Stimulated activated CD4-positive, alpha-beta T cell treated with anti-CD3 and anti-CD28 coated beads, Interleukin-1b, Interleukin-23, amount 100 ng/mL, for 24 hours (primary cell): Measurements from ENCODE around the gene UBE2I.
A peak's percentile ranks its signal among the peaks of the same experiment; 100 is the strongest.
"Not testable (repeated sequence)": the region's sequence is repeated elsewhere in the genome, so short reads cannot be mapped to it uniquely, and the experiment has no call there.

ENCODE experiments used
- DNase-seq, 4 experiments: peaks; one replicate each; pipeline ENCODE4 v3.0.0-alpha.2; 2020; ENCODE audit warnings: low read depth in 4 of 4, low spot score in 1 of 4

Gene UBE2I

DNA sequence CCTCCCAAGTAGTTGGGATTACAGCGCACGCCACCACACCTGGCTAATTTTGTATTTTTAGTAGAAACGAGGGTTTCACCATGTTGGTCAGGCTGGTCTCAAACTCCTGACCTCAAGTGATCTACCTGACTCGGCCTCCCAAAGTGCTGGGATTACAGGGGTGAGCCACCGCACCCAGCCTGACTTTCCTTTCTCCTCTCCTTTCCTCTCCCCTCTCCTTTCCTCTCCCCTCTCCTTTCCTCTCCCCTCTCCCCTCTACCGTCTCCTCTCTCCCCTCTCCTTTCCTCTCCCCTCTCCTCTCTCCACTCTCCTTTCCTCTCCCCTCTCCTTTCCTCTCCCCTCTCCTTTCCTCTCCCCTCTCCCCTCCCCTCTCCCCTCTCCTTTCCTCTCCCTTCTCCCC lies 17.2 kb upstream of the UBE2I start:
- DNase-seq: not testable (repeated sequence)

DNA sequence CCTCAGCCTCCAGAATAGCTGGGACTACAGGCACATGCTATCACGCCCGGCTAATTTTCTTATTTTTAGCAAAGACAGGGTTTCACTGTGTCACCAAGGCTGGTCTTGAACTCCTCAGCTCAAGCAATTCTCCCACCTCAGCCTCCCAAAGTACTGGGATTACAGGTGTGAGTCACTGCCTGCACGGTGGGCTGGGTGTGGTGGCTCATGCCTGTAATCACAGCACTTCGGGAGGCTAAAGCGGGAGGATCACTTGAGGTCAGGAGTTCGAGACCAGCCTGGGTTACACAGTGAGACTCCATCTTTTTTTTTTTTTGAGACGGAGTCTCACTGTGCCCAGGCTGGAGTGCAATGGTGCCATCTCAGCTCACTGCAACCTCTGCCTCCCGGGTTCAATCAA lies 16.6 kb upstream of the UBE2I start:
- not testable (repeated sequence) for DNase-seq

DNA sequence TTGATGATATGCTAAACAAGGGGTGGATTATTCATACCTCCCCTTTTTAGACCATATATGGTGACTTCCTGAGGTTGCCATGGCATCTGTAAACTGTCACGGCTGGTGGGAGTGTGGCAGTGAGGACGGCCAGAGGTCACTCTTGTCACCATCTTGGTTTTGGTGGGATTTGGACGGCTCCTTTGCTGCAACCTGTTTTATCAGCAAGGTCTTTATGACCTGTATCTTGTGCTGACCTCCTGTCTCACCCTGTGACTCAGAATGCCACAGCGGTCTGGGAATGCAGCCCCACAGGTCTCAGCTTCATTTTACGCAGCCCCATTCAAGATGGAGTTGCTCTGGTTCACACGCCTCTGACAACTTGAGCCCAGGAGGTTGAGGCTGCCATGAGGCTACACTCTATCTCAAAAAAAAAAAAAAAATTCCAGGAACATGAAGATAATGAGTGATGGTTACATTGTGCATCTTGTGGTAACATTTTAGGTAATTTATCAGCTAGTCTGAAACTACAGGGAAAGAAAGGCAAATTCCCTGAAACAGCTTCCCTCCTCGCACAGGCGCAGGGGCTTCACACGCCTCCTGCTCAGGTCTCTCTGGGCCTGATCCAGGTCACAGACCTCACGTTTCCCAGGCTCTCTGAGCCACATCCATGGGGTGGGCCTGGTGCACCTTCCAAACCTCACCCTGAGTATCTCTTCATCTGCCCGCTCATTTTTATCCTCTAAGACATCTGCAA lies 15.3 kb upstream of the UBE2I start:
- DNase-seq: no peak

DNA sequence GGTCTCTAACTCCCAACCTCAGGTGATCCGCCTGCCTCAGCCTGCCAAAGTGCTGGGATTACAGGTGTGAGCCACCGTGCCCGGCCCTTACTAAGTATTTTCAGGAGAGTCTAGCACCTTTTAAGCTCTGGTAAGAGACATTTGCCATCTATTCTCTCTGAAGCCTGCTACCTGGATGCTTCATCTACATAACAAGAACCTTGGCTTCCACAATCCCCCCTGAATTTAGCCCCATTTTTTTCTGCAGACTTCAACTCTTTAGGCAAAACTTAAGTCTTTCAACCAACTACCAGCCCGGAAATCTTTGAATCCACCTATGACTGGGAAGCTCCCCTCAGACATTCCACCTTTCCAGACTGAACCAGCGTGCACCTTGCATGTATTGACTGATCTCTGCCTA lies 14.0 kb upstream of the UBE2I start:
- DNase-seq: no peak

DNA sequence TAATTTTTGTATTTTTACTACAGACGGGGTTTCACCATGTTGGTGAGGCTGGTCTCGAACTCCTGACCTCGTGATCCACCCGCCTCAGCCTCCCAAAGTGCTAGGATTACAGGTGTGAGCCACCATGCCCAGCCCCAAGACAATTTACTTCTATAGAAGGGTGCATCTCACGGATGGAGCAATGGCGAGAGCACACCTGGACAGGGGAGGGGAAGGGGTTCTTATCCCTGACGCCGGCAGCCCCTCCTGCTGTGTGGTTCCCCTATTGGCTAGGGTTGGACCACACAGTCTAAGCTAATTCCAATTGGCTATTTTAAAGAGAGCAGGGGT lies 12.8 kb upstream of the UBE2I start:
- not testable (repeated sequence) for DNase-seq

DNA sequence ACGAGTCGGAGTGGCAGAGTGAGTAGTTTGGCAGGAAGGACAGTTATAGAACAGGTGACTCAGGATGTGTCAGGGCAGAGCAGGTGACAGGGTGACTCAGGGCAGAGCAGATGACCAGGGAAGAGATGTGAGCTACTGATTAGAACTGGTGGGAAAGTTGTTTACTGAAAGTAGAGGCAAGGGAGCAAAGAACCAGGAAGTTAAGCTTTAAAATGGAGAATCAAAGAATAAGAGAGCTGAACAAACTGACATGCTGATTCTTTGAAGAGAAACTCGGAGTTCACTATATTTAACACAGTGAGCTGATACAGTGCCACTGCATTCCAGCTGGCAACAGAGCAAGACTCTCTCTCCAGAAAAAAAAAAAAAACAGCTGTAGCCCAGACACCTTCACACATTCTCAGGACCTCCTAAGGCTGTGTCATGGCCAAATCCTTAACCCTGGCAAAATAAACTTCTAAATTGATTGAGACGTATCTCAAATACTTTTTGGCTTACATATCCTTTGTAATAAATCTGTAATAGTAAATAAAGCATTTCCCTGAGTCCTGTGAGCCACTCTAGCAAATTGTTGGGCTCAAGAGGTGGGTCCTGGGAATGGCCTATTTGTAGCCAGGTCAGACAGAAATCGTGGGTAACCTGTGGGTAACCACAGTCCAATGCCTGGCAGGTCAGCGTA lies 12.3 kb upstream of the UBE2I start:
- no peak for DNase-seq

DNA sequence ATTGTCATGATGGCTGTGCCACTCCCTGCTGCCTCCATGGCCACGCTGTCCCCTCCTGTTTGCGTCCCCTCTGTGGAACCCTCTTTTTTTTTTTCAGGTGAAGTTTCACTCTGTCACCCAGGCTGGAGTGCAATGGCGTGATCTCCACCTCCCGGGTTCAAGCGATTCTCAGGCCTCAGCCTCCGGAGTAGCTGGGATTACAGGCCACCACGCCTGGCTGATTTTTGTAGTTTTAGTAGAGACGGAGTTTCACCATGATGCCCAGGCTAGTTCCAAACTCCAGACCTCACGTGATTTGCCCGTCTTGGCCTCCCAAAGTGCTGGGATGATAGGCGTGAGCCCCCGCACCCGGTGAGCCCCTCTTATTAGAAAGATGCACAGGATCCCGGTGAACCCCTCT lies 11.0 kb upstream of the UBE2I start:
- no peak for DNase-seq

DNA sequence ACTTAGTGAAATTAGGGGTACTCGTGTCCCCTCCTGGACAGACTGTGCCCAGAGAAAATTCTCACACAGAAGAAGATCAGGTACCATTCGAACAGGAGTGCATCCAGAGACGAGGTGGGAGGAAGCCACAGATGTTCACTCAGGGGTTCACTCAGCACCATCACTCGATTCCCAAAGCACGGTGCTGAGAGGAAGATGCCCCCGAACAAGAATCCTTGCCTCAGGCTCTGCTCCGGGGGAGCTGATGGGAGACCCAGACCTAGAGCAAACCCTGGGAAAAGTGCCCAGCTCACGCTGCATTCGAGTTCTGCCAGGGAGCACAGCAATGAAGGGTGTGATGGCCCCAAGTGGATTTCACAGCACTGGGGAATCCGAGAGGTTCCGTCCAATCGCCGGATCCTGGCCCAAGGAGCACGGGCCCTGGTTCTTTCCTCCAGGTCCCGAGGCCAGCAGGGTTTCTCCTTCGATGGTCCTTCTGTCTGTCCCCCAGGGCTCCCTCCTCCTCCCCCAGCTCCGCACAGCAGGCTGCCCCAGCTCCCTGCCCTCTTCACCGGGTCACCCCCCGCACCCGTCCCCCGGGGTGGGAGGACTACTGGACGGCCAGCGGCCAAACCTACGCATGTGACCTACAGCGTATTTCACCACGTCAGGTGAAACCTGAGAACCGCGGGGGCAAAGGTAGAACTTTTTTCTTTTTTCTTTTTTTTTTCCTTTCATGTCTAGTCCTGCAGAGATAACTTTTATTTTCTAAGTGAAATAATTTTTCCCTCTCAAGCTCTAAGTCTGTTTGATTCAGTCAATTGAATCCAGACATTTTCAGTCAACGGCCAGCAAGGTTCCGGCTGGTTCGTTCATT lies 10.2 kb upstream of the UBE2I start:
- DNase-seq: no peak

DNA sequence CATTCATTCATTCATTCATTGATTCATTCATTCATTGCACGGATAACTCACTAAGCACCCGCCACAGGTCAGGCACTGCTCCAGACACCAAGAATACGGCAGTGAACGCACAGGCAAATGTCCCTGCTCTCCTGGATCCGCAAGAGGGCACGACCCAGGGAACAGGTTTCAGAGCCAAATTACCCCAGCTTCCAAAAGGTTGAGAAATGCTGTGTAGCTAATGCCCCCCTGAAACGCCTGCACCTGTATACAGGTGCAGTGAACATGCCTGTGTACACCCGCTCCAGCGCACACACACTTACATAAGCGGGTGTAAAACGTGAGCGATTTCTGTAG lies 9.6 kb upstream of the UBE2I start:
- DNase-seq: no peak

DNA sequence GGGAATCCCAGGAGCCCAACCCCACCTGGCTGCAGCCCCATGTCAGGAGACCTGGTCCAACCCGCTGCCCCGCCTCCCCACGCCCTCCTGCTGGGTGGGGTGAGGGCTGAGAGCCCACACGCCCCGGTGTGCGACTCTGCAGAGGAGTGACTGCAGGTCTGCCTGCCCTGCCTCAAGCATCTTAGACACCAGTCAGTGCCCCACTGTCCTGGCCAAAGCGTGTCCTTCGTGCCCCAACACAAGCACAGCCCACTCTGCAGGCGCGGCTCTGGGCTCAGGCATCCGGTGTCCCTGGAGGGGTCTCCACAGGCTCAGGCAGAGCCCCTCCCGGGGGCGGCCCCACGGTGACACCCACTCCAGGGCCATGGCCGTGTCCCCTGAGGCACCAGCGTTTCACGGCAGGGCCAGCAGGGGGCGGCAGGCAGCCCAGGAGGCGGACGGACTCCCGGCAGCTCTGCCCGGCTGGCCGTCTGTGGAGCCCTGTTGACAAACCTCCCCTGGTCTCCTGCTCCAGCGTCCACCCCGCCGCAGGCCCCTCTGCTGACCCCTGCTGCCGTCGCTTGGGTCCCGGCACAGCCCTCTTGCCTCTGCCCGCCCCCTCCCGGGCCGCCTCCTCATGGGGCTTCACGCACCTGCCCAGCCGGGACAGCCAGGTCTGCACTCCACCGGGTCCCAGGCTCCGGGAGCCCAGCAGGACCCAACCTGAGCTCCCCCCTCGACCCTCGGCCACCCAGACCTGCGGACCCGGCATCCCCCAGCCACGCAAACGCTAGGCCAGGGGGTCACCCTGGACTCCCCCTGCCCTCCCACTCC lies 8.6 kb upstream of the UBE2I start:
- peak; percentile 49 to 66 (median 58) for DNase-seq

DNA sequence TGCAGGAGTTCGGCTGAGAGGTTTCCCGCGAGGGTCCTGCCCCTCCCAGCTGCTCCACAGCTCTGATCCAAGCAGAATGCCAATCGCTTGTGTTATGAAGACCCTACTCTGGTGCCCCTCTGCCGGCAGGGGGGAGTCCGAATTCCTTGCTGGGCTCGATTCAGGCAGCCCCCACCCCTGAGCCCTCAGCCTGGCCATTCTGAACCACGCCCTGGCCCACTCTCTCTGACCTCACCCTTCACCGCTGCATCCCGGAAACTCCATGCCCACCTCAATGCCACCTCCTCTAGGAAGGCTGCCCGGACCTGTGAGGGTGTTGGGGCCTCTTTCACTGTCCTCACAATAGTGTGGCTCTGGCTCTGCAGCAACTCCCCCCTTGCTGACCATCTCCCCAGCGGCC lies 7.9 kb upstream of the UBE2I start:
- no peak for DNase-seq

DNA sequence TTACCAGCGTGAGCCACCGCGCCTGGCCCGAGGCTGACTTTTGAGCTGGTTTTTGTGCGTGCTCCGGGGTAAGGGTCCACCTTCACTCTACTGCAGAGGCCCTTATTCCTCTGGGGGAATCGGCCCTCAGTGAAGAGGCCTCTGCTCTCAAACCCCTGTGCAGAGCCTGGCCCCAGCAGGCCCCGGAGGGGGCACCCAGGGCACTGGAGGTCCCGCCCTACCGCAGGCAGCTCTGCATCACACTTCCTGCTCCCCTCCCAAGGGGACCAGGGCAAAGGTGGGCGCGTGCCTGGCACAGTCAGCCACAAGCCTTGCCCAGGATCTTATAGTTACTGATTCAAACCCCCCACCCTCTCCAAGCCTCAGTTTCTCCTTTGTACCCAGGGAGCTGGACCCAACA lies 3.6 kb upstream of the UBE2I start:
- DNase-seq: no peak

DNA sequence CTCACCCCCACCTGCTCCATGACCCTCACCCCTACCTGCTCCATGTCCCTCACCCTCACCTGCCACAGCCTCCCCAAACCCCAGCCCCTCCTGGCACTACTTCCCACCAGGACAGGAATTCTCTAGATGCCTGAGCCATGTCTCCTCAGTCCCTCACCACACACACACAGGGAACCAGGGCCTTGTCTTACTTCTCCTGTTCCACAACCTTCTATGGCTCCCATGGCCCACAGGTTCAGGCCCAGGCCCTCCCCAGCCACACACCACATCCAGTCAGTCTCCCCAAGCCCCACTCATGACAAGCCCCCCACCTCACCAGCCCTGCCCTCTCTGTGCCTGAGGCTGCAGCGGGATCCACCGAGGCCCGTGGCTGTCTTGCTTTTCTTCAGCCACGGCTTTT lies 3.1 kb upstream of the UBE2I start:
- DNase-seq: no peak

DNA sequence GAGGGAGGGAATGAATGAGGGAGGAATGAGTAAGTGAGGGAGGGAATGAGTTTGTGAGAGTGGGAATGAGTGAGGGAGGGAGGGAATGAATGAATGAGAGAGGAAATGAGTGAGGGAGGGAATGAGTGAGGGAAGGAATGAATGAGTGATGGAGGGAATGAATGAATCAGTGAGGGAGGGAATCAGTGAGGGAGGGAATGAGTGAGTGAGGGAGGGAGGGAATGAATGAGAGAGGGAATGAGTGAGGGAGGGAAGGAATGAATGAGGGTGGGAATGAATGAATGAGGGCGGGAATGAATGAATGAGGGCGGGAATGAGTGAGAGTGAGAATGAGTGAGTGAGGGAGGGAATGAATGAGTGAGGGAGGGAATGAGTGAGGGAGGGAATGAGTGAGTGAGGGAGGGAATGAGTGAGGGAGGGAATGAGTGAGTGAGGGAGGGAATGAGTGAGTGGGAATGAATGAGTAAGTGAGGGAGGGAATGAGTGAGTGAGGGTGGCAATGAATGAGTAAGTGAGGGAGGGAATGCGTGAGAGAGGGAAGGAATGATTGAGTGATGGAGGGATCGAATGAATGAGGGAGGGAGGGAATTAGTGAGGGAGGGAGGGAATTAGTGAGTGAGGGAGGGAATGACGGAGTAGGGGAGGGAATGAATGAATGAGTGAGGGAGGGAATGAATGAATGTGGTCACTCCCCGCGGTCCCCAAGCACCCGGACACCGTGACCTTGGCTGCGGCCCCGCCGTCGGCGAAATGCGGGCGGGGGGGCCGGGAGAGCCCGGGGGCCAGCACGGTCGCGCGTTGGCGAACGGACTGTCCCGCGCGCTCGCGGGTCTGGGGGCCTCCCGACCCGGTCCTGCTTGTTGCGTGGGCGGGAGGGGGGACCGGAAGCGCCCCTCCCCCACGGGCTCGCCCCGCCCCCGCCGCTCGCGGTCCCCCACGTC lies 1.1 kb upstream of the UBE2I start:
- DNase-seq: no peak

DNA sequence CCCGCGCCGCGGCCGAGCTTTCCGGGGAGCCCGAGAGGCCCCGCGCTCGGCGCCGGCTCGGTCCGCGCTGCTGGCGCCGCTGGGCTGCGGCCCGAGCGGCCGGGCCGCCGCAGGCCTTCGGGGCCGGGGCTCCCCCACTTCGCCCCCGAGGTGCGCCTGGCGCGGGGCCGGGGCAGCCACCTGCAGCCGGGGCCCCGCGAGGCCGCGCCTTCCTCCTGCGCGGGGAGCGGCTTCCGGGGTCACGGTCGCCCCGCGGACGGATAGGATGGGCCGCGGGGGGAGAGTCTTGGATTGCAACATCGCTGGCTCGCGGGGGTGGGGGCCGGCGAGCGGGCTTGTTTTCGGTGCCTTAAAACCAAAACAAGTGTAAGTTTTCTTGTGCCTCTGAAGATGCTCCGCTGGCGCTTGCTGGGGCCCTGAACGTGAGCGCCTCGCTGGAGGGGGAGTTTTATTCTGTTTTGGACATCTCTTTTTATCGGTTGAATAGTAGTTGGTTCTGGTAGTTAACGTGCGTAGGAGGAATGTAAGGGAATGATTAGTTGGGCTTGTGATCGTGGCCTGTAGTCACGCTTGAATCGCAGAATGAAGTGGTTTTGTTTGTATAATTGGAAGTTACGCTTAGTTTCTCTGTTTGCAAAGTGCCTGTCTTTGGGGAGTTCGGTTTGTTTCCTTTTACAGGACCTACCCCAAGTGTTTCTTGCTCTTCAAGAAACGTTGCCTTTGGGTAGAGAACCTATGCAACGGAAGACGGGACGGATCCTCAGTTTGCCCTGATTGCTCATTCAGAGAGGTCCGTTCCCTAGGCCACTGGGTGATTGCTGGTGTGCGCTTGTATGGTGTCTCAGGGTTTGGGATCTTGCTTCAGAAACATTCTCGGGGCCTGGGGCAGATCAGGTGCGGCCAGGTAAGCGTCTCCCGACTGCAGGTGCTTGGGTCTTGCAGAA lies 724 bp downstream of the UBE2I start:
- DNase-seq: peak in 2 of 4 experiments; percentile 40 to 43

DNA sequence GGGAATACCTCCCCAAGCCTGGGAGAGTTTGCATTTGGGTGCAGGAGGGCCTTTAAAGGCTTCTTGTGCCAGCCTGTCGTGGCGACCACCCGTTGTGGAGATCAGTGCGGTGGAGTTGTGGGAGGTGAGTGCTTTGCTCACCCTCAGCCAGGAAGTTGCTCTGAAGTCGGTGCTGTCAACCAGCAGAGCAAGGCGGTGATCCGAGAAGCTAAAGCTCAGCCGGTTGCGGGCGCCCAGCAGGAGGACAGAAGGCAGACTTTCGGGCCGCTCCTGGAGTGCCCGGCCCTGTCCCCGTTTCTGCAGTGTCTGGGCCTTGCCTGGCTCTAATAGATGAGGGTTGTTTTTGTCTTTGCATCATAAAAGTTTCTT lies 1.4 kb downstream of the UBE2I start:
- DNase-seq: no peak

DNA sequence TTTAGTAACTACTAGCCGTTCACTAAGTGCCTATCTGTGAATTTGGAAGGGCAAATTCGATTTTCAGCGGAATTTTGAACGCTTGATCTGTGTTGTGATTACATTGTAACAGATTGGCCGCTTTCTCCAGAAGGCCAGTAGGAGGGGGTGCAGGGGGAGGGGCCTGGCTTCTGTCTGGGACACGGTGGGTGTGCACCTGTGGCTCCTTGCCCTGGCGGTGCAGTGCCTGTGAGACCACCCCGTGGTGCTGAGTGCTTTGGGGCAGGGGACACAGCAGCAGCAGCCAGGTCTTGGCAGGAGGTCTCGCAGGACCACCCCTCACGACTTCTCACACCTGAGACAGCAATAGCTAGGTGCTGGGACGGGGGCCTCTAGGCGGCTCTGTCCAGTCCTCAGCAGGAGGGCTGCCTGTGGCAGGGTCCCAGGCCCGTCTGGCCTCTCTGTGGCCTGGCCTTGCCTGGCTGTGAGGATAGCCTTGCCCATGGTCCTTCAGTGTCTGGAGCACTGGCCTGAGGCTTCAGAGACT lies 1.8 kb downstream of the UBE2I start:
- DNase-seq: no peak

DNA sequence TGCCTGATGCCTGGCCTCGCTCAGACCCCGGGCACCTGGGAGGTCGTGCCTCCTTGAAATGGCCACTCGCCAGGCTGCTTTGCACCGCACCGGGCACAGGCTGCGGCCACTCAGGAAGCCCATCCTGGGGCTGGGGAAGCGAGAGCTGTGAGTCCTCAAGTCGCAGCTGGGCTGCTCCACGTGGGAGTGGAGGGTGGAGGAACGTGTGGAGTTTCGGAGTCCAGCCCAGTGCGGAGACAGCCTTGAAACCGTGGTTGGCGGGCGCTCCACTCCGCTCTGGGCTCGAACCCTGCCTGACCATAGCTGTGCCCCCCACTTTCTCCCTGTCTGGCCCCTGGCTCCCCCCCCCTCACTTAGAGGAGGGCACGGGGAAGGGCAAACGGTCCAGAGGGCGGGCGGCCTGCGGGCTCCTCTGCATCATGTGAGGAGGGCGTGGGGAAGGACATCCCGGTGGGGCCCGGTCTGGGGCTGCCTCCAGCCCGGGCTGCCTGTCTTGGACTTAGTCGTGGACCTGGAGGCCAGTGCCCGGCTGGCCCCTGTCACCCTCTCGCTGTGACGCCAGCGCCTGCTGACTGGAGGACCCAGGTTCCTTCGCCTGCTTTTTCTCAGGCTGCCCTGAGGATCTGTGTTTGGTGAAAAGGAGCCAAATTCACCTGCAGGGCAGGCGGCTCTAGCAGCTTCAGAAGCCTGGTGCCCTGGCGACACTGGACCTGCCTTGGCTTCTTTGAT lies 2.5 kb downstream of the UBE2I start:
- DNase-seq: no peak
